Peyer's patch (tissue), 4 donors: ENCODE data around the gene SCFD1.

ENCODE experiments used
- POLR2A ChIP-seq, 2 donors: fragments of 450-650 bp; IDR thresholded peaks; one replicate each; pipeline ENCODE4 v1.5.1; 2017; ENCODE audit warnings: antibody characterized with exemption in 2 of 2, mild to moderate bottlenecking in 2 of 2, moderate library complexity in 2 of 2
- TF ChIP-seq, protein P1 (sequence below), 6 experiments: fragments of 450-650 bp in 4 of 6; fragments of 200-600 bp in 2 of 6; sonication (generic) in 1 of 6; IDR thresholded peaks; one replicate each; pipeline ENCODE4 v1.5.1; 2017 to 2019; ENCODE audit warnings: antibody characterized with exemption in 6 of 6, mild to moderate bottlenecking in 3 of 6, moderate library complexity in 1 of 6

DNA sequence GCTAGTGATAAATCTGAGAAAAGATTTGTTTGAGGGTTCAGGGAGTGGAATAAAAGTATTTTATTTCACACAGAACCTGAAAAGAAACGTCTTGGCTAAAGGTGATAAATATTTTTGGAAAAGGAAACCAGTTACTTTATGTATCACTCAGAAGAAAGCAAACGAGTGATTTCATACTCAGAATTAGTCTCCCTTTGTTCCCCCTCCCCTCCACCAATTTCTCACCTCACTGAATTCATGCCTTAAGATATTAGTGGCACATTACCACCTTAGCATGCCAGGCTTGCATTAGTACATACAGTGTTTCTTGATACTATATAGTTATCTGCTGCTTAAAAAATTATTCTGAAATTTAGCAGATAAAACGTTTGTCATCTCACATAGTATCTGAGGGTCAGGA lies 35.0 kb upstream of the SCFD1 start:
- TF ChIP-seq, protein P1, sequence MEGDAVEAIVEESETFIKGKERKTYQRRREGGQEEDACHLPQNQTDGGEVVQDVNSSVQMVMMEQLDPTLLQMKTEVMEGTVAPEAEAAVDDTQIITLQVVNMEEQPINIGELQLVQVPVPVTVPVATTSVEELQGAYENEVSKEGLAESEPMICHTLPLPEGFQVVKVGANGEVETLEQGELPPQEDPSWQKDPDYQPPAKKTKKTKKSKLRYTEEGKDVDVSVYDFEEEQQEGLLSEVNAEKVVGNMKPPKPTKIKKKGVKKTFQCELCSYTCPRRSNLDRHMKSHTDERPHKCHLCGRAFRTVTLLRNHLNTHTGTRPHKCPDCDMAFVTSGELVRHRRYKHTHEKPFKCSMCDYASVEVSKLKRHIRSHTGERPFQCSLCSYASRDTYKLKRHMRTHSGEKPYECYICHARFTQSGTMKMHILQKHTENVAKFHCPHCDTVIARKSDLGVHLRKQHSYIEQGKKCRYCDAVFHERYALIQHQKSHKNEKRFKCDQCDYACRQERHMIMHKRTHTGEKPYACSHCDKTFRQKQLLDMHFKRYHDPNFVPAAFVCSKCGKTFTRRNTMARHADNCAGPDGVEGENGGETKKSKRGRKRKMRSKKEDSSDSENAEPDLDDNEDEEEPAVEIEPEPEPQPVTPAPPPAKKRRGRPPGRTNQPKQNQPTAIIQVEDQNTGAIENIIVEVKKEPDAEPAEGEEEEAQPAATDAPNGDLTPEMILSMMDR (IDR thresholded peaks at IDR 0.05), result no peak
- no peak for TF ChIP-seq POLR2A (IDR thresholded peaks at IDR 0.05)
